GM21825 (cell line): Measurements from ENCODE around the gene VWA7.
A peak's percentile ranks its signal among the peaks of the same experiment; 100 is the strongest.
"Not testable (repeated sequence)": the region's sequence is repeated elsewhere in the genome, so short reads cannot be mapped to it uniquely, and the experiment has no call there.

Source experiments
- ATAC-seq: cut with Tn5 transposase; IDR thresholded peaks from one replicate; pipeline ENCODE4 v1.9.1; 2021; ENCODE audit warnings: mild to moderate bottlenecking, moderate library complexity; ENCODE audit not compliant: unreplicated experiment

VWA7 gene

GRCh38 chr6:31801031-31801927 is 24.2 kb upstream of the VWA7 start:
- ATAC-seq, result not testable (repeated sequence)

DNA sequence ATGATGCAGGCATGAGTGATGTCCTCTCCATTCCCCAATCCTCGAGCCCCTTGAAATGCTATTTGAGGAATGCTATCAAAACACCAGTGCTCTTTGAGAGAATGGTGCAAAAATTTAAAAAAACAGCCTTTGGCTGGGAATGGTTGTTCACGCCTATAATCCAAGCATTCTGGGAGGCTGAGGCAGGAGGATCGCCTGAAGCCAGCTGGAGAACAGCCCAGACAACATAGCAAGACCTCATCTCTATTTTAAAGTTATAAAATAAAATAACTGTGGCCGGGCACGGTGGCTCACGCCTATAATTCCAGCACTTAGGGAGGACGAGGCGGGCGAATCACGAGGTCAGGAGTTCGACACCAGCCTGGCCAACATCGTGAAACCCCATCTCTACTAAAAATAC is 22.7 kb upstream of the VWA7 start:
- no peak for ATAC-seq

- ATAC-seq, result no peak
These were observed 20.5 kb upstream of the VWA7 start for GRCh38 chr6:31797588-31797987.

GRCh38 chr6:31796993-31797385 is 19.9 kb upstream of the VWA7 start:
- no peak for ATAC-seq

DNA sequence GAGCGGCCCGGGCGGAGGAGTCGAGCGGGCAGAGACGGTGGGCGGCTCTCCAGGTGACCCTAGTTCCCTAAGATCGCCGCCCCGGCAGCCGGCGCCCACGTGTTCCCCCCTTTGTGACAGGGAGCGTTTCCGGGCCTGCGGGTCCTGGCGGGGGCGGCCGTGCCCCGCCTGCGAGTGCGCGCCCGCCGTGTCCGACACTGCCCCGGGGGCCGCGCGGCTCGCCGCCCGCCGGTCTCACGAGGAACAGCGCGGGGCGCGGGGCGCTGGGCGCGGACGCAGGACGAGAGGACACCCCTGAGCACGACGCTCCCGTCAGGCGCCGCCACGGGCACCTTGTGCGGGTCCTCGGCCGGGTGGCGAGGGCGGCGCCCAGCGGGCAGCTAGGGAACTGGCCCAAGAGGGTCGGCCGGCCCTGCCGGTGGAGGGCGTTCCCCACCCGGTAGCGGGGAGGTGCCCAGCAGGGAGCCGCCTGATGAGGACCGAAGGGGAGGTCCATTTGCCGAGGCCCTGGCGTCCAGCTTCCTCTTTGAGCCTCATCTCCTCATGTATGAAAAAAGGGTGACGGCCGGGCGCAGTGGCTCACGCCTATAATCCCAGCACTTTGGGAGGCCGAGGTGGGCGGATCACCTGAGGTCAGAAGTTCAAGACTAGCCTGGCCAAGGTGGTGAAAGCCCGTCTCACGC is 18.6 kb upstream of the VWA7 start, which contains the start of gene VARS1:
Gene VARS1, minus strand, starts transcription at position 137 of the 683 bp plus-strand sequence. CDS start 535 bp downstream, outside the sequence.
- peak; percentile 78 for ATAC-seq

GRCh38 chr6:31794866-31795615 is 17.9 kb upstream of the VWA7 start:
- ATAC-seq, result no peak

GRCh38 chr6:31794294-31794865 is 17.3 kb upstream of the VWA7 start:
- no peak for ATAC-seq

DNA sequence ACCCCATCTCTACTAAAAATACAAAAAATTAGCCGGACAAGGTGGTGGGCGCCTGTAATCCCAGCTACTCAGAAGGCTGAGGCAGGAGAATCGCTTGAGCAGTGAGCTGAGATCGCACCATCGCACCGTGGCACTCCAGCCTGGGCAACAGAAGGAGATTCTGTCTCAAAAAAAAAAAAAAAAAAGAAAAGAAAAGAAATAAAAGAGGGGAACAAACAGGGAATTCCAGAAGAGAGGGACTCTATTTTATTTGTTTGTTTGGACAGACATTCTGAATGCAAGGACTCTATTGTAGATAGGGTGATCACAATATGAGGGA is 16.8 kb upstream of the VWA7 start:
- not testable (repeated sequence) for ATAC-seq

GRCh38 chr6:31792761-31793171 is 15.6 kb upstream of the VWA7 start:
- no peak for ATAC-seq

- no peak for ATAC-seq
These were observed 14.9 kb upstream of the VWA7 start for GRCh38 chr6:31792090-31792374.

DNA sequence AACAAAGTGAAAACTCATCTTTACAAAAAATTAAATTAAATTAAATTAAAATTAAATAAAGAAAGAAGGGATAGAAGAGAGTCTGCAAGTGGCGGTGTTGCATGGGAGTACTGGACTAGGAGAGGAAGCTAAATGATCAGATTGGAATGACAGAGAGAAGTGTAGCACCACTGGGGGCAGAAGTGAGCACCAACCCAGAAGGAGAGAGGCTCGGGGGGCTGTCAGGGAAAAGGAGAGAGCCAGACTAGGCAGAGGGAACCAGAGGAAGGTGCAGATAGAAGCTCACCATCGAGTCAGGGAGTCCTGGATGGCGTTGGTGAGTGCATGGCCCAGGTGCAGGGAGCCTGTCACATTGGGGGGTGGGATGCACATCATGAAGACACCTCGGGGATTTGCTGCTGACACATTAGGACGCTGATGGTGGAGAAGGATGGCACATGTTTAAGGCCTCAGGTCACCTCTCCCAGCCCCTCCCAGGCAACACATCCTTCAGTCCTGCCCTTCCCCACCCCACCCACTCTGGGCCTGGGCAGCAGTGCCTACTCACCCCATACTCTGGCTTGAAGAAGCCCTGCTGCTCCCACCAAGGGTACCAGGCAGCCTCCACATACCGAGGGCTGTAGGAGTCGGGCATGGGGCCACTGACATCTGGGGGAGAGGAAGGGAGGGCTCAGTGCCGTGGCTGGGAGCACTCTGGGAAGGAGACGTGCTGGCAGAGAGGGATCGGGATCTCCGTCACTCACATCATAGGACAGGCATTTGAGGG is 14.4 kb upstream of the VWA7 start:
- no peak for ATAC-seq

DNA sequence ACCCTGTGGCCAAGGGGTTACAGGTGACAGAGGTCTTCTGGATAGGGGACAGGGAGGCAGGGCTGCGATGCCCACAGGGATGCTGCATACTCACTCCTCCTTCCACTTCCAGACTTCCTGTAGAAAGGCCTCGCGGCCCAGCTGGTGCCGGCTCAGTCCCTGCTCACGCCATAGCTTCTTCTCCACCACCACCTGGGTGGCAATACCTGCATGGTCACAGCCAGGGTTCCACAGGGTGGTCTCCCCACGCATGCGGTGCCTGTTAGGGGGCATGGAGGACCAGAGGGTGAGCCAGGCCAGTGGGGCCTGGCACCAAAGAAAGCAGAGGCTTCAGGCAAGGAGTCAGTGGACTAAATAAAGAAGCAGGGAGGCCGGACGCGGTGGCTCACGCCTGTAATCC is 8.3 kb upstream of the VWA7 start:
- ATAC-seq, result no peak

DNA sequence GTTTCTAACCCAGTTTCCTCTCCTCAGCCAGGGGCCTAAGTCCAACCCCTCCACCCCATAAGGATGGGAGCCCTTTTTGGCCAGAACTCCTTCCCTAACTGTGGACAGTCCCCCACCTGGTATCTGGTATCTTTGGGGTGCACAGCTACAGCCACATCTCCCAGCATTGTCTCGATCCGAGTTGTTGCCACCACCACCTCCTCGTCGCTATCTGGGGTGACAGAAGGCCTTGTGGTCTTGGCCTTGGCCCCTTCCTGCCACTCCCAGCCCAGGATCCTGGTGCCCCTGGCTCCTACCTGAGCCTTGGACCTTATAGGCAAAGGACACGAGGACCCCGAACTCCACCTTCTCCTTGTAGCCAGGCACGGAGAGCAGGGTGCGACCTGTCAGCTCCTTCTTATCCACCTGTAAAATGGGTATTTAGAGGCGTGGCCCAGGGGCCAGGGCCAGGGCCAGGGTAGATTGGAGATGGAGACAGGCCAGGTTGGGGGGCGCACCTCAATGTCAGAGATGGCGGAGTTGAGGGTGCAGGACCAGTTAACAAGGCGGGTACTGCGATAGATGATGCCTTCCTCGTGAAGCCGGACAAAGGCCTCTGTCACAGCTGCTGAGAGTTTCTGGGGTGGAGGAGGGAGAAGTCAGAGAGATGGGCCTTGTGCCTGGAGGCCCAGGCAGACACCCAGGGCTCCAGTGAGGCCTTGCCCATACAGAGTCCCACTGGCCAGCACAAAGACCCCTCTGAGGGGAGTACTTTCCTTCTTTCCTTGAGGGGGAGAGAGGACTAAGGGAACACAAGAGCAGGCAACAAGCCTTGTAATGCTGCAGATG is 7.2 kb upstream of the VWA7 start:
- no peak for ATAC-seq

- ATAC-seq, result no peak
These were observed 5.2 kb upstream of the VWA7 start for GRCh38 chr6:31782126-31782855.

- no peak for ATAC-seq
These were observed 4.4 kb upstream of the VWA7 start for GRCh38 chr6:31781244-31782125.

- no peak for ATAC-seq
These were observed 3.5 kb upstream of the VWA7 start for GRCh38 chr6:31780507-31781243.

DNA sequence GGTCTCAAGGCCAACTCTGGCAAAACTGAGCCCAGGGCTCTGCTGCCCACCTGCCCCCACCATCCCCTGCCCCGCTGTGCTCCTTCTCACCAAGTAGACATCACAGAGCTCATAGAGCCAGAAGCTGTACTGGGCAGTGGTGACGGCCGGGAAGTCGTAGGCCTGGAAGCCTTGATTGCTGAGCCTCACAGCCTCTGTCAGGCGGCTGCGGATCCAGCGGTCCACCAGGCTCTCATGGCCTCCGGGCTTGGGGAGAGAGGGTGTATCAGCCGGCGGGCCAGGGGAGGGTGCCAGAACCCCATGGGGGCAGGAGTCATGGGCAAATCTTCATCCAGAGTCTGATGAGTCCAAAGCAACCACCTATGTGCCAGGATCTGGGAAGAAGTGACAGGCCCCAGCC is 2.8 kb upstream of the VWA7 start:
- no peak for ATAC-seq
